Sigmoid colon (tissue), 3 donors: ENCODE measurements around the gene LAIR1.

Source experiments
- CTCF ChIP-seq, 4 experiments: fragments of 450-650 bp in 3 of 4; fragments of 200-600 bp in 1 of 4; IDR thresholded peaks; one replicate each; pipeline ENCODE4 v1.5.1; 2016 to 2019; ENCODE audit warnings: antibody characterized with exemption in 4 of 4, mild to moderate bottlenecking in 3 of 4, moderate library complexity in 2 of 4
- POLR2A ChIP-seq, 2 donors: fragments of 450-650 bp; IDR thresholded peaks; one replicate each; pipeline ENCODE4 v1.6.1; 2016; ENCODE audit warnings: antibody characterized with exemption in 2 of 2, mild to moderate bottlenecking in 2 of 2, moderate library complexity in 2 of 2

- no peak for TF ChIP-seq CTCF (IDR thresholded peaks at IDR 0.05)
- no peak for TF ChIP-seq POLR2A (IDR thresholded peaks at IDR 0.05)
Measured at GRCh38 chr19:54391589-54392061, 26.9 kb upstream of the LAIR1 start.
